PC-3 (cell line): Measurements from ENCODE around the gene ANKS1A. TPM values are rescaled to one million over a fixed set of nuclear protein-coding genes. Genes with fewer than 3 reads are reported as not detected.

Experiments used
- ATAC-seq: fragments of 200-7000 bp; cut with Tn5 transposase; 2 replicates; pipeline ENCODE4 v1.9.1; 2020; ENCODE audit warnings: mild to moderate bottlenecking, moderate library complexity
- BruUV-seq: library from RNA; stranded (reverse); fragments of 400-500 nt; replicated peaks from 2 replicates; lab custom pipeline; 2021; lab: Mats Ljungman, UMichigan
- CTCF ChIA-PET: fragments of 300-600 bp; sonication (Branson Sonifier 250); formaldehyde crosslinking; loops from one replicate; lab custom pipeline; 2022; ENCODE audit warnings: antibody characterized with exemption; lab: Charles Lee
- POLR2A ChIA-PET: fragments of 300-600 bp; sonication (Branson Sonifier 250); formaldehyde crosslinking; loops from one replicate; lab custom pipeline; 2022; ENCODE audit warnings: antibody characterized with exemption; ENCODE audit not compliant: unreplicated experiment; lab: Charles Lee
- DNase-seq: peaks from one replicate; pipeline ENCODE4 v3.0.0-alpha.2; 2015
- H2AFZ ChIP-seq: fragments of 300-600 bp; sonication (generic); 2 replicates; pipeline ENCODE4 v1.6.0; 2016; ENCODE audit warnings: antibody characterized with exemption, low read length
- H3F3A ChIP-seq: fragments of 300-600 bp; sonication (generic); one replicate; pipeline ENCODE4 v1.6.0; 2017; ENCODE audit warnings: antibody characterized with exemption, low read length, control low read depth, mild to moderate bottlenecking; ENCODE audit not compliant: unreplicated experiment
- H3K27ac ChIP-seq: fragments of 300-600 bp; sonication (generic); 2 replicates; pipeline ENCODE4 v1.5.1; 2016; ENCODE audit warnings: mild to moderate bottlenecking, low read length
- H3K27me3 ChIP-seq: fragments of 300-600 bp; sonication (generic); 2 replicates; pipeline ENCODE4 v1.6.1; 2016; ENCODE audit warnings: low read length, mixed read lengths
- H3K36me3 ChIP-seq: fragments of 300-600 bp; sonication (generic); 2 replicates; pipeline ENCODE4 v1.6.1; 2016; ENCODE audit warnings: low read depth, mixed run types, low read length, mixed read lengths
- H3K4me1 ChIP-seq: fragments of 300-600 bp; sonication (generic); 2 replicates; pipeline ENCODE4 v1.5.1; 2016; ENCODE audit warnings: low read length; ENCODE audit not compliant: insufficient read depth
- H3K4me2 ChIP-seq: fragments of 300-600 bp; sonication (generic); 2 replicates; pipeline ENCODE4 v1.6.0; 2016; ENCODE audit warnings: low read length
- H3K4me3 ChIP-seq: fragments of 300-600 bp; sonication (generic); 2 replicates; pipeline ENCODE4 v1.5.1; 2016; ENCODE audit warnings: mild to moderate bottlenecking, low read length, mixed read lengths
- H3K79me2 ChIP-seq: fragments of 300-600 bp; sonication (generic); 2 replicates; pipeline ENCODE4 v1.6.1; 2017; ENCODE audit warnings: low read length, mixed read lengths
- H3K9ac ChIP-seq: fragments of 300-600 bp; sonication (generic); 2 replicates; pipeline ENCODE4 v1.6.0; 2016; ENCODE audit warnings: mild to moderate bottlenecking, low read length
- H3K9me2 ChIP-seq: fragments of 300-600 bp; sonication (generic); replicated peaks from 2 replicates; pipeline ENCODE4 v1.6.1; 2016; ENCODE audit warnings: mixed run types, low read length, mixed read lengths
- H3K9me3 ChIP-seq: fragments of 300-600 bp; sonication (generic); 2 replicates; pipeline ENCODE4 v1.6.1; 2016; ENCODE audit warnings: low read length, mixed read lengths
- H4K20me1 ChIP-seq: fragments of 300-600 bp; sonication (generic); 2 replicates; pipeline ENCODE4 v1.6.1; 2016; ENCODE audit warnings: low read length, mixed read lengths
- EZH2 ChIP-seq: fragments of 300-600 bp; sonication (generic); IDR thresholded peaks from one replicate; pipeline ENCODE4 v1.6.1; 2017; ENCODE audit warnings: antibody characterized with exemption, mild to moderate bottlenecking, low read length; ENCODE audit not compliant: unreplicated experiment
- EZH2phosphoT487 ChIP-seq: fragments of 300-600 bp; sonication (generic); IDR thresholded peaks from 2 replicates; pipeline ENCODE4 v1.6.1; 2018; ENCODE audit warnings: mild to moderate bottlenecking, antibody characterized with exemption, low read length, borderline replicate concordance
- intact Hi-C: fragments of 100-400 bp; cut with micrococcal nuclease; formaldehyde crosslinking; loops from 2 replicates; pipeline ENCODE4 v1.9.0; 2023
- total RNA-seq: library from RNA; depleted of rRNA; stranded (reverse); fragments of >200 nt; gene quantifications from 2 replicates; pipeline ENCODE4 v1.2.3, GENCODE V29; 2014
- TF ChIP-seq, protein P1 (sequence below): fragments of 300-600 bp; sonication (generic); conservative IDR thresholded peaks from 2 replicates; pipeline ENCODE4 v1.5.1; 2017; ENCODE audit warnings: antibody characterized with exemption, low read depth, mild to moderate bottlenecking, low read length

Gene ANKS1A
- total RNA-seq, 1 experiment from 2014 or later: 18.8 TPM

DNA sequence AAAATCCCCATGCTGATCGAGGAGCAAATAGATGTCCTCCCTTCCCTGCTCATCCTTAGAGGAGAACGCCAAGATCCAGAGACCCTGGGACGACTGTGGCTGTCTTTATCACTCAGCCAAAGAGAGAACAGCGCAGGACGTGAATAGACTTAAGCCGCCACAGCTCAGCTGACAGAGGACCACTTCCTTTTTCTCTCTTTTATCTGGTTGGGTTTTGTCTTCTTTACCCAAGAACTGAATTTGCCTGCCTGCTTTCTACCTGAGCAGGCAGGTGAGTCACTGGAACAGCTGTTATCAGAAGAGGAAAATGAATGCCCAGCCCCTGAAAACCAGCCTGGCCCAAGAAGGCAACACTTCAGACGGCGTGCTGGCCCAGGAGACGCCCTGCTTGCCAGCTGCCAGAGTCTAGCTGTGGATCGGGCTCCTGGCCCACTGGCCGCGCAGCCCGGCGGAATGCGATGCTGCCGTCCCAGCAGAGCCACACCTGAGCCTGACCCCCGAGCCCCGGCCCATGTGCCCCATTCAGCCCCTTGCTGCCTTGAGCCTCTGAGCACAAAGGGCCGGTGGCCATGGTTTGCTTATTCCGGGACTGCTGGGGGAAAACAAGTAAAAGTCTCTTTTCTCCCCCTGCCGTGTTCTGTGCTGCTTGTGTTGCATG lies 169.9 kb downstream of the ANKS1A start:
- ChIA-PET POLR2A (no interaction called here), CTCF (no interaction called here)
- DNase-seq: no peak
- no TSS peak for BruUV-seq
- no peak overlapping the region for H3K27ac ChIP-seq
- TF ChIP-seq, protein P1, sequence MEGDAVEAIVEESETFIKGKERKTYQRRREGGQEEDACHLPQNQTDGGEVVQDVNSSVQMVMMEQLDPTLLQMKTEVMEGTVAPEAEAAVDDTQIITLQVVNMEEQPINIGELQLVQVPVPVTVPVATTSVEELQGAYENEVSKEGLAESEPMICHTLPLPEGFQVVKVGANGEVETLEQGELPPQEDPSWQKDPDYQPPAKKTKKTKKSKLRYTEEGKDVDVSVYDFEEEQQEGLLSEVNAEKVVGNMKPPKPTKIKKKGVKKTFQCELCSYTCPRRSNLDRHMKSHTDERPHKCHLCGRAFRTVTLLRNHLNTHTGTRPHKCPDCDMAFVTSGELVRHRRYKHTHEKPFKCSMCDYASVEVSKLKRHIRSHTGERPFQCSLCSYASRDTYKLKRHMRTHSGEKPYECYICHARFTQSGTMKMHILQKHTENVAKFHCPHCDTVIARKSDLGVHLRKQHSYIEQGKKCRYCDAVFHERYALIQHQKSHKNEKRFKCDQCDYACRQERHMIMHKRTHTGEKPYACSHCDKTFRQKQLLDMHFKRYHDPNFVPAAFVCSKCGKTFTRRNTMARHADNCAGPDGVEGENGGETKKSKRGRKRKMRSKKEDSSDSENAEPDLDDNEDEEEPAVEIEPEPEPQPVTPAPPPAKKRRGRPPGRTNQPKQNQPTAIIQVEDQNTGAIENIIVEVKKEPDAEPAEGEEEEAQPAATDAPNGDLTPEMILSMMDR: no peak
- TF ChIP-seq EZH2phosphoT487 (no peak), EZH2 (no peak)
- intact Hi-C loops: no loop called here
- H3K9ac ChIP-seq: no peak overlapping the region
- no peak for ATAC-seq
- no peaks in the 10 kb centered on the region for H3K79me2 ChIP-seq
- H2AFZ ChIP-seq: no peak overlapping the region
- H3K36me3 ChIP-seq: no peaks in the 10 kb centered on the region; the same call in 1 of the 2 replicates
- H3K9me2 ChIP-seq: no peaks in the 10 kb centered on the region
- H3K9me3 ChIP-seq: no peaks in the 10 kb centered on the region
- H3K27me3 ChIP-seq: no peaks in the 10 kb centered on the region
- H3K4me2 ChIP-seq: no peak overlapping the region
- H3K4me1 ChIP-seq: no peaks in the 10 kb centered on the region
- H3F3A ChIP-seq: no peaks in the 10 kb centered on the region
- H4K20me1 ChIP-seq: no peaks in the 10 kb centered on the region
- no peak overlapping the region for H3K4me3 ChIP-seq

DNA sequence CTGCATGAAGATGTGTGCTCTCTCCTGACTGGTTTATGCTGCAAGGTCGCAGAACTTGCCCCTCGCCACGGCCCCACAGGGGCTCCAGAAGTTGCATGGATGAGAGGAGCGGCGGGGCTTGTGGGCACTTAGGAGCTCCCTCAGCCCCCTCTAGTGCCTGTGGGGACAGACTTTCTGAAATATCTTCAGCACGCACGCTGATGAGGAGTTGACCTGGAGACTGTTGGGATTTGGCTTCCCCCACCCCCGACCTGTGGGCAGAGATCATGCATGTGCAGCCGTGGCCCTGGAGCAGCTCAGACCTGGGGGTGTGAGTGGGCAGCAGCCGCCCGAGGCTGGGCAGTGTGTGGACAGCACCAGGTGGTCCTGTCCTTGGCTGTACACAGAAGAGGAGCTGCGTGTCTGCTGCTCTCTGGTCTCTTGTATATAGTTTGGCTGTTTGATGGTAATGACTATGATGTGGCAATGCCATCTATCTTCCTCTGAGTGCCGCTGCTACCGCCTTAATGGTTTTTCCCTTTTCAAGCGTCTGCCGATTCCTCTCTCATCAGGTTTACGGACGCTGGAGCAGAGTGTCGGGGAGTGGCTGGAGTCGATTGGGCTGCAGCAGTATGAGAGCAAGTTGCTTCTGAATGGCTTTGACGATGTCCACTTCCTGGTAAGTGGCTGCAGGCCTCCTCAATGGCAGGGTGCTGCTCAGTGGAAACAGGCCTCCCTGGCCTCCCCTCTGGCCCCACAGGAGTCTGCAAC lies 170.7 kb downstream of the ANKS1A start:
- H4K20me1 ChIP-seq: no peaks in the 10 kb centered on the region
- H3F3A ChIP-seq: no peaks in the 10 kb centered on the region
- H3K9ac ChIP-seq: no peak overlapping the region
- H2AFZ ChIP-seq: no peak overlapping the region
- no peaks in the 10 kb centered on the region for H3K79me2 ChIP-seq
- POLR2A ChIA-PET: no interaction called here
- no peaks in the 10 kb centered on the region for H3K4me1 ChIP-seq
- CTCF ChIA-PET: no interaction called here
- BruUV-seq: no TSS peak
- intact Hi-C loops: no loop called here
- H3K36me3 ChIP-seq: no peaks in the 10 kb centered on the region; the same call in 1 of the 2 replicates
- no peaks in the 10 kb centered on the region for H3K9me2 ChIP-seq
- H3K27me3 ChIP-seq: no peaks in the 10 kb centered on the region
- DNase-seq: no peak
- no peak overlapping the region for H3K4me3 ChIP-seq
- no peak overlapping the region for H3K4me2 ChIP-seq
- no peak overlapping the region for H3K27ac ChIP-seq
- H3K9me3 ChIP-seq: no peaks in the 10 kb centered on the region
- ATAC-seq: no peak
- TF ChIP-seq EZH2 (no peak), EZH2phosphoT487 (no peak)
- TF ChIP-seq, protein P1: no peak
